ENCODE measurements around the gene CA12.

Gene CA12

GRCh38 chr15:63402498-63403253 lies 21.0 kb upstream of the CA12 start:
- no peak for DNase-seq

DNA sequence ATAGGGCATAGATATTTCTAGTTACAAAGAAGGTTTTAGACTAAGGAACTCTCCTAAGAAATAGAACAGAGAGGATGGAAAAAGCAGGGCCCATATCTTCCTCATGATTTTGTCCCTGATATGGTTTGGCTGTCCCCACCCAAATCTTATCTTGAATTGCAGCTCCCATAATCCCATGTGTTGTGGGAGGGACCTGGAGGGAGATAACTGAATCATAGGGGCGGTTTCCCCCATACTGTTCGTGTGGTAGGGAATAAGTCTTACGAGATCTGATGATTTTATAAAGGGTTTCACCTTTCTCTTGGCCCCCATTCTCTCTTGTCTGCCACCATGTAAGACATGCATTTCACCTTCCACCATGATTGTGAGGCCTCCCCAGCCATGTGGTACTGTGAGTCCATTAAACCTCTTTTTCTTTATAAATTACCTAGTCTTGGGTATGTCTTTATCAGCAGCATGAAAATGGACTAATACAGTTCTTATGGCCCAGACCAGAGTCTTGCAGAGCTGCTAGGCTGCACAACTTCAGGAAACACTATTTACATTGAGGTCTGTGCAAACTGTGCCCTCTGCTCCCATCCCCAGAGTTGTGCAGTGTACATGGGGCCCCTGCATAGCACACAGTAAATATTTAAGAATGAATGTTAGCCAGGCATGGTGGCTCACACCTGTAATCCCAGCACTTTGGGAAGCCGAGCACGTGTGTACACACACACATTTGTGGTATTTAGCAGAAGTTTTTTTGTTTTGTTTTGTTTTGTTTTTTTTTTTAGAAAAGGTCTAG lies 20.3 kb upstream of the CA12 start:
- DNase-seq: no peak

- DNase-seq: no peak
Measured at GRCh38 chr15:63401078-63401477, 19.4 kb upstream of the CA12 start.

DNA sequence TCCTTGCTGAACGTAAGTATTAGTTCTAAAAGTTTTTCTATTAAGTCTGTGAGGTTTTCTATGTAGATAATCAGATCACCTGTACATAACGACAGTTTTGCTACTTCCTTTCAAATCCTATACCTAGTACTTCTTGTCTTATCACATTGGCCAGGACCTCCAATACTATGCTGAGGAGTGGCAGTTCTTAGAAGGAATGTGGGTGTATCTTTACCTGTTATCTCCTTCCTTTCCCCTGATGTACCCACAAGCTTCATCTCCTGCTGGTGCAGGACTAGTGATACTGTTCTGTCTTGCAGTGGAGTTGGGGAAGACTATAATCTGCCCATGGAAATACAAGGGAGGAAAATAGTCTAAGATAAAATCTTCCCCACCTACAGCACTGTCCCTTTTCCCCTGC lies 16.8 kb upstream of the CA12 start:
- no peak for DNase-seq

DNA sequence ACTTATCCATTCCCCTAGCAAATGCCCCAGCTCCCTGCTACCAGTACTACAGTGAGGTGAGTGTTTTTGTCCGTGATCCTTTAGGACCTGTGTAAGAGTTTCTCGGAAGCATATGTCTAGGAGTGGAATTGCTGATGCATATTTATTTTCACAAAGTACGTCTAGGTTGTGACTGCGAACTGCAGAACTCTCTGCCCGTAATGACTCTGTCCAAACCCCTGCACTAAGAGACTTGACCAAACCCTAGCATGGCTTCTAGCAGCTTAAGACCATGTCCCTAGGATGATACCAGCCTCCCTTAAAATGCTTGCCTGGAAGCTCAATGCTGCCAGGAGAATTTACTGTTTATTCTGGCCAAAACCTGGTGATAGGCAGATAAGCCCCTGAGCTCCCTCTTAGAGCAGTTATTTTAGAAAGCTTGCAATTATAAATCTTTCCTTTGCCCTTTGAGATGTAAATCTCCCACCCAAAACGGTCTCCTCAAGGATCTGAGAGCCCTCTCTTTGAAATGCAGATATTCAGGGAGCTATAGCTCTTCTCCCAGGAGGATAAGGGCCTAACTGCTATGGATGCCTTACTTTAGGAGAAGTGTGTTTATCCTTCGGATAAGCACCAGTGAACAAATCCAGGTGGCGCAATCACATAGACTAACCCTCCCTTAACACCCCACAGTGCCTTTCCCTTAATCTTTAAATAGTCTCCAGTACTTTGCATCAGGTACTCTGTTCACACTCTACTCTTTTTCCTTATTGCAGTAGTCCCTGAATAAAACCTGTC lies 14.7 kb upstream of the CA12 start:
- DNase-seq: no peak

DNA sequence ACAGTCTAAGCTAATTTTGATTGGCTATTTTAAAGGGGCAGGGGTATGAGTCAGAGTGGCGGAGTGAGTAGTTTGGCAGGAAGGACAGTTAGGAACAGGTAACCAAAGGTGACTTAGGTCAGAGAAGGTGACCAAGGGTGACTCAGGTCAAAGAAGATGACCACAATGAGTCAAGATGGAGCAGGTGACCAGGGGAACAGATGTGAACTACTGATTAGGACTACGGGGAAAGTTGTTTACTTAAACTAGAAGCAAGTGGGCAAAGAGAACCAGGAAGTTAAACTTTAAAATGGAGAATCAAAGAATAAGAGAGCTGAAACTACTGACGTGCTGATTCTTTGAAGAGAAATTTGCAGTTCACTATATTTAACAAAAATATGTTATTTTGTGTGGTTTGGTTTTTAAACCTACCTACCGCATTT lies 14.1 kb upstream of the CA12 start:
- no peak for DNase-seq

GRCh38 chr15:63392361-63393009 lies 10.8 kb upstream of the CA12 start:
- DNase-seq: no peak

DNA sequence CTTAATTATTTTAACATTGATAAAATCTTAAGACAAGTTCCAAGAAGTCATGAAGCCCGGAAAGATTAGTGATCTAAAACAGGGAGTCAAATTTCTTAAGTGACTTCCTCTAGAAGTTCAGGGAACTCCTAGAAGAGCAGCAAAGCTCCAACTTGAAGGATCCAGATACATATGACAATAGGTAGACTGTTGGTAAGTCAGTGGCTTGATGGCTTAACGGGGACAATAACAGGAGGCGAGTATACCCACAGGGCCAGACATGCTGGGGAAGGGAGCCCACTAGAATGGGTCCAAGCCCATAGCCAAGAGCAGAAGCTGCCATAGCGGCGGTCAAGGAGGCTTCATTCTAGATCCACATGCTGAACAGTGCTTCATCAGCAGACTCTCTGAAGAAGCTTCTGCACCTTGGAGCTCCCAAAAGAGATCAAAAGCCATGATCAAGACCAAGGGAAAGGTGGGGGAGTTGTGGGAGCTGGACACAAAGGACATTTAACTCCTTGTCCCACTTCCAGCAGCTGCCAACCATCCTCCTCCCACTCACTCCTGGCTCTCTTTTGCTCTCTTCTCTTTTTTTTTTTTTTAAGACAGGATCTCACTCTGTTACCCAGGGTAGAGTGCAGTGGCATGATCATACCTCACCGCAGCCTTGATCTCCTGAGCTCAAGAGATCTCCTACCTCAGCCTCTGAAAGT lies 10.2 kb upstream of the CA12 start:
- no peak for DNase-seq

DNA sequence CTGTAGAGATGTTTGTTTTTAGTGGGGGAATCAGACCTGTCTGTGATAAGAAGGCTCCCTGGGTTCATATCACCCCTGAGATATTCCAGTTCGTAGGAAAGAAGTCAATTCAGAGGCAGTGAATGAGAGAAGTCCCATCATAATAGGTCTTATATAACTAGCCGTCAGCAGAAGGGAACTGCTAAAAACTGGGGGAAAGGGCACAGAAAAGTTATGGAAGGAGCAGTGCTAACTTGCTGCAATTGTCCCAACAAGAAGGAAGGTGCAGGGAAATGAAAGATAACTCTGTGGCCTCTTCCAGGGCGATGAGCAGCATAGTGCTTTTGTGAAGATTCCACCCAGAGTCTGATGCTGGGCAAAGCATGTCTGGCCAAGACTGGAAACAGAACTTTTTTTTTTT lies 9.0 kb upstream of the CA12 start:
- no peak for DNase-seq

DNA sequence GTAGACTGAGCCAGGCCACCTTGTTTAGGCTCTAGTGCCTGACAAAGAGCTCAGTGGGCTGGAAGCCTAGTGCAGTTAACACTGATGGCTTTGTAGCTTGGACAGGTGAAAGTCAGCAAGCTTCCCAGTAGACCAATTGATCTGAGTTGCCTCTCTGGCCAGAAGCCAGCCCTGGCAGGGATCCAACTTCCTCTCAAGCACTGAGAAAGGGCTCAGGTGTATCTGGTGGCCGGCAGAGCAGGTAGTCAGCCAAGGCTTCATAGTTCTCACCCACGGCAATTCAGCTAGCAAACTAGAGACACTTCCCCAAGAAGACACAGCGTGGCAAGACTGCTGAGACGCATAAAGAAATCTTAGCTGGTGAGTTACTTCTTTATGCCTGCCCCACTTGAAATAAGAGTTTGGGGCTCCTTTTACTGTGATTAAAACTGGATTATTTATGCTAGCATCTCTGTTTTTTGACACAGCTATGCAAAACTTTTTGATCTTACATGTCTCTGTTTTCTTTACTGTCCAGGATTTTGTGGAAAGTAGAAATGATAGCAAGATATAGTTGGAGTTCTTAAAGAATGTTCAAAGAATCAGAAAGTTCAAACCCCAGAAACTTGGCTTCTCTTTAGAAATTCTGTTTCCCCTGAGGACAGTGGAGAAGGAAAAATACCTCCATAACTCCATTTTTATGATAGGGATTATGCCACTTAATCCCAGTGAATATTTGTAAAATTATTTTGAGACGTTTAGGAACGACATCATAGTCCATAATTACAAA lies 8.4 kb upstream of the CA12 start:
- DNase-seq: no peak

DNA sequence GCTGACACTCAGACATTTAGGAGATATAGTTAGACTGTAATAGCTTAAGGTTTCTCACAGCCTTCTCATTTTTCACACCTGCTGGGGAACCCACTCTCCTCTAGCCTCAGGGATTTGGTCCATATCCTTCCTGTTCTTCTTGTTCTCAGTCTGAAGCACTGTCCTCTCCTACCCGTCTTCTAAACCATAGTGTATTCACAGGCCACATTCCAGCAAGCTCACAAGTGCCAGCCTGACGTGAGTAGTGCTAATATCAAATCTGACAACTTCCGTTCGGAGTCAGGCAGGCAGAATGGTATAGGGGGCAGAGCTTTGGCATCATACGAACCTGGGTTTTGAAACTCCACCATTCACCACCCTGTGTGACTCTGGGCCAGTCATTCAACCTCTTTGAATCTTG lies 6.9 kb upstream of the CA12 start:
- no peak for DNase-seq

- no peak for DNase-seq
Measured at GRCh38 chr15:63387748-63388493, 6.3 kb upstream of the CA12 start.

DNA sequence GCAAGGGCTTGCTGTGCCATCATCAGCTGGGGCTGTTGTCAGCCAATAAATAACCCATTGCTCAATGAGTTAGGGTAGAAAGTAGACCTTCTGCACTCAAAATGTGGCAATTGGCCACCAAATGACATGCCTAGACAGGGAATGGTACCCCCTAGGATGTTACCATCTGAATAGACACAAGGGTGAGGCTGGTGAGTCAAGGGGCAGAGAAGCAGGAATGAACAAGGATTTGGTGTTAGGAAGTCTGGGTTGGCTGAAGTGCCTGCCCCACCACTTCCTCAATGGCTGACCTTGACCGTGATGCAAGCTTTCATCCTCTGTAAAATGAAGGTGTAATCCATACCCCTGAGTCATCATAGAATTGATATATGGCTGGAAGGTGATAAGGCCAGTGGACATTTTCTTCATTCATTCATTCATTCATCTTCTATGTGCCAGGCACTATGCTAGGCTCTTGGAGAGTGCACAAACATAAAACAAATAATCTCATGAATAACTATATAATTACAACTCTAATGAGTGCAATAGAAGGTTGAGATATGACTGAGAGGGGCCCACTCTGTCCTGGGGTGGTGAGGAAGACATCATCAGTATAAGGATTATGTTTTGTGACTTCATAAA lies 4.4 kb upstream of the CA12 start:
- no peak for DNase-seq

- DNase-seq: no peak
Measured at GRCh38 chr15:63384906-63385305, 3.3 kb upstream of the CA12 start.

GRCh38 chr15:63382966-63383710 lies 1.5 kb upstream of the CA12 start:
- DNase-seq: no peak

- DNase-seq: no peak
Measured at GRCh38 chr15:63380808-63381282, 801 bp downstream of the CA12 start.

DNA sequence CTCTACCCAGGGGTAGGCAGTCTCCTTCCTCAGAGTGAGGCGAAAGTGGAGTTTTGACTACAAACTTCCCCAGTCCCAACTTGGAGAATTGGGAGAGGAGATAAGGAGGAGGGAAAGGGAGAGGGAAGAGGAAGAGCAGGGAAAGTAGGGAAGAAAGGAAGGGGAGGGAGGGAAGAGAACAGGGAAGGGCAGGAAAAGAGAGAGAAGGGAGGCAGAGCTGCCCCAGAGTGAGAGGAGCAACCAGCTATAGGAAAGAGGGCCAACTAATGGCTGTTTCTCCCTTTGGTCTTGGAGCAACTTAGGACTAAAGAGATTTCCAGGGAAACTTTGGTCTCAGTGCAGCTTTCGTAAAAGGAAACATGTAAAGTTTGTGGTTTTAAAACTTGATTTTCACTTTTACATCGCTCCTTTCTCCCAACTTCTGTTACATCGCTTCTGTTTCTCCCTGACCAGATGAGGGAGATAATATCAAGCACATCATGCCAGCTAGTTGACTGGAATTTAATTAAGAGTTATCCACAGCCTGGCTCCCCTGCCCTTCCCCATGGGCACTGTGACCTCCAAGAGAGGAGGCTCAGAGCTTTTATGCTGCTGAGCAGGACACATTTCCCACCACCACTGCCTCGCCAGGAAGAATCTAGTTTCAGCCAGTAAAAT lies 1.4 kb downstream of the CA12 start:
- no peak for DNase-seq
